ENCODE results near the gene RBM39. TPM values are rescaled to one million over a fixed set of nuclear protein-coding genes. Genes with fewer than 3 reads are reported as not detected.

The RBM39 gene
- total and polyA plus RNA-seq, 9 of the 15 experiments (the other 6 are each of a cell fraction or from before 2014, with no cell fraction given): 143 to 319 (median 228) TPM

- TF ChIP-seq, protein P1, sequence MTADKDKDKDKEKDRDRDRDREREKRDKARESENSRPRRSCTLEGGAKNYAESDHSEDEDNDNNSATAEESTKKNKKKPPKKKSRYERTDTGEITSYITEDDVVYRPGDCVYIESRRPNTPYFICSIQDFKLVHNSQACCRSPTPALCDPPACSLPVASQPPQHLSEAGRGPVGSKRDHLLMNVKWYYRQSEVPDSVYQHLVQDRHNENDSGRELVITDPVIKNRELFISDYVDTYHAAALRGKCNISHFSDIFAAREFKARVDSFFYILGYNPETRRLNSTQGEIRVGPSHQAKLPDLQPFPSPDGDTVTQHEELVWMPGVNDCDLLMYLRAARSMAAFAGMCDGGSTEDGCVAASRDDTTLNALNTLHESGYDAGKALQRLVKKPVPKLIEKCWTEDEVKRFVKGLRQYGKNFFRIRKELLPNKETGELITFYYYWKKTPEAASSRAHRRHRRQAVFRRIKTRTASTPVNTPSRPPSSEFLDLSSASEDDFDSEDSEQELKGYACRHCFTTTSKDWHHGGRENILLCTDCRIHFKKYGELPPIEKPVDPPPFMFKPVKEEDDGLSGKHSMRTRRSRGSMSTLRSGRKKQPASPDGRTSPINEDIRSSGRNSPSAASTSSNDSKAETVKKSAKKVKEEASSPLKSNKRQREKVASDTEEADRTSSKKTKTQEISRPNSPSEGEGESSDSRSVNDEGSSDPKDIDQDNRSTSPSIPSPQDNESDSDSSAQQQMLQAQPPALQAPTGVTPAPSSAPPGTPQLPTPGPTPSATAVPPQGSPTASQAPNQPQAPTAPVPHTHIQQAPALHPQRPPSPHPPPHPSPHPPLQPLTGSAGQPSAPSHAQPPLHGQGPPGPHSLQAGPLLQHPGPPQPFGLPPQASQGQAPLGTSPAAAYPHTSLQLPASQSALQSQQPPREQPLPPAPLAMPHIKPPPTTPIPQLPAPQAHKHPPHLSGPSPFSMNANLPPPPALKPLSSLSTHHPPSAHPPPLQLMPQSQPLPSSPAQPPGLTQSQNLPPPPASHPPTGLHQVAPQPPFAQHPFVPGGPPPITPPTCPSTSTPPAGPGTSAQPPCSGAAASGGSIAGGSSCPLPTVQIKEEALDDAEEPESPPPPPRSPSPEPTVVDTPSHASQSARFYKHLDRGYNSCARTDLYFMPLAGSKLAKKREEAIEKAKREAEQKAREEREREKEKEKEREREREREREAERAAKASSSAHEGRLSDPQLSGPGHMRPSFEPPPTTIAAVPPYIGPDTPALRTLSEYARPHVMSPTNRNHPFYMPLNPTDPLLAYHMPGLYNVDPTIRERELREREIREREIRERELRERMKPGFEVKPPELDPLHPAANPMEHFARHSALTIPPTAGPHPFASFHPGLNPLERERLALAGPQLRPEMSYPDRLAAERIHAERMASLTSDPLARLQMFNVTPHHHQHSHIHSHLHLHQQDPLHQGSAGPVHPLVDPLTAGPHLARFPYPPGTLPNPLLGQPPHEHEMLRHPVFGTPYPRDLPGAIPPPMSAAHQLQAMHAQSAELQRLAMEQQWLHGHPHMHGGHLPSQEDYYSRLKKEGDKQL (CRISPR knock-in tag; IDR thresholded peaks at IDR 0.05; ENCODE audit: borderline replicate concordance): no peak
- TF ChIP-seq, protein P2, sequence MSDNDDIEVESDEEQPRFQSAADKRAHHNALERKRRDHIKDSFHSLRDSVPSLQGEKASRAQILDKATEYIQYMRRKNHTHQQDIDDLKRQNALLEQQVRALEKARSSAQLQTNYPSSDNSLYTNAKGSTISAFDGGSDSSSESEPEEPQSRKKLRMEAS (CRISPR knock-in tag; IDR thresholded peaks at IDR 0.05): no peak; the same call in 1 of the 2 replicates
- TF ChIP-seq KLF1 (tag; IDR thresholded peaks at IDR 0.05) (no peak), CBX1 (IDR thresholded peaks at IDR 0.05; ENCODE audit: low read depth) (no peak), TSC22D4 (tag; IDR thresholded peaks at IDR 0.05) (no peak), XRCC5 (IDR thresholded peaks at IDR 0.05; ENCODE audit: low read depth, low read length) (no peak), ZNF133 (CRISPR knock-in tag; IDR thresholded peaks at IDR 0.05) (no peak), ZC3H8 (IDR thresholded peaks at IDR 0.05) (no peak), SMAD4 (CRISPR knock-in tag; conservative IDR thresholded peaks at IDR 0.05) (no peak), ILF3 (IDR thresholded peaks at IDR 0.05; ENCODE audit: borderline replicate concordance) (no peak), ZNF224 (CRISPR knock-in tag; IDR thresholded peaks at IDR 0.05) (no peak)
- TF ChIP-seq, protein P3, sequence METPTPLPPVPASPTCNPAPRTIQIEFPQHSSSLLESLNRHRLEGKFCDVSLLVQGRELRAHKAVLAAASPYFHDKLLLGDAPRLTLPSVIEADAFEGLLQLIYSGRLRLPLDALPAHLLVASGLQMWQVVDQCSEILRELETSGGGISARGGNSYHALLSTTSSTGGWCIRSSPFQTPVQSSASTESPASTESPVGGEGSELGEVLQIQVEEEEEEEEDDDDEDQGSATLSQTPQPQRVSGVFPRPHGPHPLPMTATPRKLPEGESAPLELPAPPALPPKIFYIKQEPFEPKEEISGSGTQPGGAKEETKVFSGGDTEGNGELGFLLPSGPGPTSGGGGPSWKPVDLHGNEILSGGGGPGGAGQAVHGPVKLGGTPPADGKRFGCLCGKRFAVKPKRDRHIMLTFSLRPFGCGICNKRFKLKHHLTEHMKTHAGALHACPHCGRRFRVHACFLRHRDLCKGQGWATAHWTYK (CRISPR knock-in tag; IDR thresholded peaks at IDR 0.05): no peak
Observed at GRCh38 chr20:35663516-35664465, 78.3 kb downstream of the RBM39 start (continued).
